Activated CD8-positive, alpha-beta memory T cell treated with anti-CD3 and anti-CD28 coated beads, Interleukin-2, amount 50 U/mL, for 4 hours (primary cell): Measurements from ENCODE around the gene TRMT1.

ENCODE experiments used
- DNase-seq: peaks from one replicate; pipeline ENCODE4 v3.0.0-alpha.2; 2020

Gene TRMT1

DNA sequence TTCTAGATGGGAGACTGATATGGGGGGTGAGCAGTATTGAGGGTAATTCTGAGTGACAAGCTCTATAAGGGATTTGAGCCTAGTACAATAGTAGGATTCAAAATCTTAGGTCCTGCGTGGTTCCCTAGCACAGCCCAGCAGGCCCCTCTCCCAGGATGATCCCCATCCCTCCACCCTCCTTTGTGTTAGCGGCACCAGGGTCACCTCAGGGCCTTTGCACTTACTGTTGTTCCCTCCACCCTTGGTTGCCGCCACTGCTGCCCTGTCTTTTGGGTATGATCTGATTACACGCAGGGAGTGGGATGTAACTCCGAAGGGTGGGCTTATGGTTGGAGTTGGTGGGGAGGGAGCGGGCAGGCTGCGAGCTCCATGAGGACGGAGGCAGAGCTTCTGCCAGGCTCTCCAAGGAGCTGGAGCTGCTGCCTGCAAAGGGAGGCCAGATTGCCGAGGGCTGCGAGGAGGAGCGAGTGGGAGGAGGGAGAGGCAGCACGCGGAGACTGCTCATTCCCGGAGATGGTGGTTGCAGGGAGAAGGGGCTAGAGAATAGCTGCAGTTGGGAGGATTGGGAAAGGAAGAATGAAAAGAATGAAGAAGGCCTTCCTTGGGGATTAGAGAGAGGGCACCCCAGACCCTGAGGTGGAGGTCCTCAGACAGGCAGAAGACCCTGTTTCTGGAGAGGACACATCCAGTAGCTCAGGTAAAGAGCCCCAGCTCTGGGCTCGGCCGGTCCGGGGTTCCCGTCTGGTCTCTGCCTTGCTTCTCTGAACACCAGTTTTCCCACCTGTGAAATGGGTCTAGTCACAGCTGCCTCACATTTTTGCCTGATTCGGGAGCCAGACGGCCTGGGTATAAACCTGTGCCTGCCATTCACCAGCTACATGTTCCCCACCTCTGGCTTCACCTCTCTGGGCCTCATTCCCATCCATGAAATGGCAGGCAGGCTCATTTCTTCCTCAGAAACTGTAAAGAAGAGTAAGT is 6.7 kb upstream of the TRMT1 start:
- DNase-seq: no peak

DNA sequence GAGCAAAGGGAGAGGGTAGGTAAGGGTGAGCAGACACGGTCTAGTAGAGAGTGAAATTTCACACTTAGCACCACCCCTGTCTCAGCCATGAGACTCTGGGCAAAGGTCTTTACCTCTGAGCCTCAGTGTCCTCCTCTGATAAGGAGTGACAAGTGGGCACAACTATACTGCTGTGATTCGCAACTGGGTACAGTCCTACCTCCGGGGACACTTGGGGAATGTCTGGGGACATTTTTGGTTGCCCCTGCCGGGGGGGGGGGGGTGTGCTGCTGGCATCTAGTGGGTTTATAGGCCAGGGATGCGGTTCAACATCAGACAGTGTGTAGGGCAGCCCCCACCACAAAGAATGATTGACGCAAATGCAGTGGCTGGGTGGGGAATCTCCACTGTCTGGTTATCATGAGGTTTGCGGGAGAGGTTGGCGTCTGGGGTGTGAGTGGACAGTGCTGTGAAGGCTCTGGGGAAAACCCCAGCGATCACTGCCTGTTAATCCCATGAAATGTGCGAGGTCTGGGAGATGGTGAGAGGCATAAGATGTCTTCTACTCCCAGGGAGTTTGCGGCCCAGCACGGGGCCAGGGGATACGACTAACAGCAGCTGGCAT is 5.8 kb upstream of the TRMT1 start:
- no peak for DNase-seq

DNA sequence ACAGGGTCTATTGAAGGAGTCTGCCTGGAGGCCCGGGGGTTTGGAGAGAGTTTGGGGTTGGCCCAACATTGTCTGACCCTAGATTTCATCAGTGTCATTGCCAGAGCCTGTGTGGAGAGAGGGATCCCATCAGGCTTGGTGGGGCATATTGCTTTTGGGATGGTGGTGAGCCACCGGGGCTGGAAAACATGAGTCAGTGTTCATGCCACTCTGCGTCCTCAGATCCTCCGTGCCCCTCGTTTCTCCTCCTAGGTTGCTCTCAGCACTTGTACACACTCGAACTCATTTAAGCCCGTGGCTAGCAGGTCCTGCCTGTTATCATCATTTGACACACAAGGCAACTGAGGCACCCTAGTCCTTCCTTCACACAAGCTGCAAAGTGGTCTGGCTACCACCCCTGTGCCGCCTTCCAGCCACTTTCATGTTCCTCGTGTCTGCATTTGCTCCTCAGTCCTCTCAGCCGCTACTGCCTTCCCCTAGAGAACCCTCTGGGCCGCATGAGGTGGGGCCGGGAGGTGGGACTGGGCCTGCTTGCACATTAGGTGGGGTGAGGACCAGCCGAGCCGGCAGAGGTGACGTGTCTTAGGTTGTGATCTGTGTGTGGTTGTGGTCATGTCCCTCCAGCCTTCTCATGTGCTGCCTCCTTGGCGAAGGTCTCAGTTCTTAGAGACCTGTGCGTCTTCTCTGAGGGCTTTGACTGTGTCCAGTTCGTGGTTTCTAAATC is 5.2 kb upstream of the TRMT1 start:
- no peak for DNase-seq

DNA sequence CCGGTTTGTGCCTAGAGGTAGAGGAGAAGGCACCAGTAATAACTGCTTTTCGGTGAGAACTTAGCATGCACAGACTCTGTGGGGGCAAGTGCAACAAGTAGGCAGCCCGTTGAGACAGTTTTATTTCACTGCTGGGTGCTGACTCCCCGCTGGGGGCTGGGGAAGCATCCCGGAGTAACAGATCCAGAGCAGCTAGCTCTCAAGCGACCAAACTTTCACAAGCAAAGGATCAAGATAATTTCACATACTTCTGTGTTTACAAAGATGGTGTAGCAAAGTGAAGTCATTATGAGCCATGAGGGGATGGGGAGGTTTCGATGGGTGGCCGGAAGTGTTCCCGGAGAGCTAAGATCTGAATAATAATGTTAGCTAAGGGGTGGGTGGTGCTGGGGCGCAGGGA is 4.3 kb upstream of the TRMT1 start:
- no peak for DNase-seq

DNA sequence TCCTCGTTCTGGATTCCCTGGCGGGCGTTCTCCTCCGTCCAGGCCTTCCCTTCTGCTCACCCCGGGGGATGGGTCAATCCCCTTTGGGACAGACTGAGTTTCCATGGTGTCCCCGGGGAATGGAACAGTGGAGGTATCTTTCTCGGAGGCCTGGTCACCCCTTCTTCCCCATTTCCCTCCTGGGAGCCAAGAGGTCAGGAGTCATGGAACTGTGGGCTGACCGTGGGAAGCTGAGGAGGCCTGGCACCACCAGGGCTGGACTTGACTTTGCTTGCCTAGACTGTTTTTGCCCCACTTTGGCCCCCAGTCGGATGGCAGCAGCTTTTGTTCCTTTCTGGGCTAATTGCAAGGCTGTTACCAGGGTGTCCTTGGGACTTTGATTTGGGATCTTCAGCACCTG is 3.5 kb upstream of the TRMT1 start:
- DNase-seq: no peak

DNA sequence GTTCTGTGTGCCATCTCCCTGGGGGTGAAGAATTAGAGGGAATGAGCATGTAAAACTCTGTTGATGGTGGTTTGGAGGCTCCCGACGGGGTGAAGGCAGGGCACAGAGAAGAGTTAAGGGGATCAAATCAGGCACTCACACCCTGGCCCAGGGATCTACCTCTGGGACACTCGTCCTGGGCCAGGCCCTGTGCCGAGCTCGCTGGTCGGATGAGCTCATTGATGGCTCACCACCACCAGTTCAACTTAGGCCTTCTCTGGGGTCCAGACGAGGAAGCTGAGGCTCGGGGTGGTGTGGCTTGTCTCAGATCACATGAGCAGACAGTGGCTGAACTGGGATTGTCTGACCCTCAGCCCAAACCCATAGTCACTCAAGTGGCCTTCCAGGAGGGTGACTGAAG is 3.1 kb upstream of the TRMT1 start:
- no peak for DNase-seq

DNA sequence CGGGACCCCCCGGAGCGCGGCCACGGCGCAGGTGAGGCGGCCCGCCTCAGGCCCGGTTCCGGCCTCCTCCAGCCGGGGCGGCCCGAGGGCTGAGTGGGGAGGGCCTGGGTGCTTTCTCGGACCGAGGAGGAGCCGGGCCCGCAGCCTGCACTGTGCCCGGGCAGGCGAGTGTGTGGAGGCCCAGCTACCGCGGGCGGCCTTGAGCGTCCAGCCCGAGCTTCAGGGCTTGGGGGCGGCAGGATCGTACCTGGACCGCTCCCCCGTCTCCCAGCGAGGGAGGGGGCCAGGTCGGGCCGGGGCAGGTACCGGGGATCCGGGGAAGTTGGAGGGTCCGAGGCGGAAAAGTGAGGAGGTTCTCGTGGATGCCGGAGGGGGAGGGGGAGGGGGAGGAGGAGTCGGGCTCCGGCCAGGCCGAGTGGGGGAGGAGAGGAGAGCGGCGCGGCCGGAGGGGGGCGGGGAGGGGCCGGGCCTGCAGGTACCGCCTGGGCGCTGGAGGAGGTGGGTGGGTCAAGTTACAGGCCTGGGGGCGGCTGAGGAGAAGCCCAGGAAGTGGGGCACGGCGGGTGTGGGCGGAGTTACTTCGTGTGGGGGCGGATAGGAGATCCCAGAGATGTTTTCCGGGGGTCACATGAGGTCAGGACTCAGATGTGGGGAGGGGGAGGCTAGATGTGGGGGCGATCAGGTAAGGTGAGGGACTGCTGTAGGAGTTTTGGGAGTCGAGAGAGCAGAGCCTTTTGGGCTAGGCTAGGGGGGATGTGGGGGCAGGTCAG is 2.1 kb upstream of the TRMT1 start:
- DNase-seq: peak; percentile 57

DNA sequence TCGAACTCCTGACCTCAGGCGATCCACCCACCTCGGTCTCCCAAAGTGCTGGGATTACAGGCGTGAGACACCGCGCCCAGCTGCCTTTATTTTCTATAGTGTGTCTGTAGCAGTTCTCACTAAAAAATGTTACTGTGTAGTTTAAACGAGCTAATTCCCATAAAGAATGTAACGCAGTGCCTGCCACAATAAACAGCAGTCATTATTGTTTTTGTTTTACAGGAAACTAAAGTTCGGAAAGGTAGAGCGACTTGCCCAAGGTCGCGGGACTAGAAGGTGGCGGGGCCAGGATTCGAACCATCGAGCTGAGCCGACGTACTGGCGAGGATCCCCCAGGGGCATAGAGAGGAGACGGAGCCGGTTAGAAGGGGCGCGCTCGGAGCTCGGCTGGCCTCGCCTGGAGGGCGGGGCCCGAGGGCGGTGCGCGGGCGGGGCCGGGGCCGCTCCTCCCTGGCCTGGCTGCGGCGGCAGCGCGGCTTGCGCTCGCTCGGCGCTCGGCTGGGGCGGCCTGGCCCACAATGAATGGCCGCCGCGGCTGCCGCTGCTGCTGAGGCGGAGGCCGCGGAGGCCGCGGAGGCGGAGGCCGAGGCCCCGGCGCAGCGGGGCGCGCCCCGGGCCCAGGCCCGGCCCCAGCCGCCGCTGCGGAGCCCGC is 1.4 kb upstream of the TRMT1 start, which contains the start of gene NACC1:
NACC1 (plus strand) TSS at position 493 of the 652 bp plus-strand sequence. CDS start 16,944 bp downstream, outside the sequence.
- peak; percentile 91 for DNase-seq

DNA sequence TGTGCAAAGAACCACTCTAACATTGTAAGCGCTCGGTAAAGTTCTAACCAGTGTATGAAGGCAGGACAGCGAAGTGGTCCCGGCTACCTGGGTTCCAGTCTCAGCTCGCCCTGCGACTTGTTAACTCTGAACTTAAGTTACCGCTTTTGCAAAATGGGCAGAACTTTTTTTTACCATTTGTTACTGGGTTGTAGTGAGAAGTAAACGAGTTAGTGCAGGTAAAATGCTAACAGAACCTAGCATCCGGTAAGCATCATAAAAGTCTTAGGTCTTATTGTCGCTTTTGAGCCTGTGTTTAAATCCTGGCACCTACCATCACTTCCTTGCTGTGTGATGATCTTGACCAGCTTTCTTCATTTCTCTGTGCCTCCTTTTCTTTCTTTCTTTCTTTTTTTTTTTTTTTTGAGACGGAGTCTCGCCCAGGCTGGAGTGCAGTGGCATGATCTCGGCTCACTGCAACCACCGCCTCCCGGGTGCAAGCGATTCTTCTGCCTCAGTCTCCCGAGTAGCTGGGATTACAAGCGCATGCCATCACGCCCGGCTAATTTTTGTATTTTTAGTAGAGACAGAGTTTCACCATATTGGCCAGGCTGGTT is 734 bp upstream of the TRMT1 start:
- DNase-seq: no peak

DNA sequence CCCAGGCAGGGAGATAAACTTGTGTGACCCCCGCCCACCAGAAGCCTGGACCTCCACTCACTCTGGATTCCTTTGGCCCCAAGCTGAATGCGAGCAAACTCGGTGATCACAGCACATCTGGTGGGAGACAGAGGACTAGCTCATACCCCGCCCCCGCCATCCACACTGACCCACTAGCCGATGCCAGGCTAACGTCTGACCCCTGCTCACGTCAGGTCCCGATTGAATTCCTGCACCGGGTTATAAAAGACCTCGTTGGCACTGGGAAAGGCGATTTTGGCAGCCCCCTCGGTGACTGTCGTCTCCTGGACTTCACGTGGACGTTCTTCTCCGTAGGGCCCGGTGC is 631 bp downstream of the TRMT1 start:
- no peak for DNase-seq

DNA sequence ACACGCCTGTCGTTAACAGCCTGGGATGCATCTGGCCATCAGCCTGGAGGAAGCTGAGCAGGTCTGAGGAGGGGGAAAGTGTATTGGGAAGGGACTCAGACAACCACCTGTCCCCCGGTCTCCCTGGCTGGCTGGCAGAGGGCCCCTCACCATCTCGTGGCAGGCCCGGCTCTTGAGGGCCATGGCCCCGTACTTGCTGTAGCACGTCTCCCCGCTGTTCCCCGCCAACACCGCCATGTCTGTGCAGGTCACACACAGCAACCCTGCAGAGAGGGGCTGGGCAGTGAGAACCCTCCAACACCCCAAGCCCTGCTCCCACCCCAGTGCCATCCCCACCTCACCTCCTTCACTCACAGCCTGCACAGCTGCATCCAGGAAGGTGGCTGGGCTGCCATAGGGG is 4.0 kb downstream of the TRMT1 start:
- DNase-seq: no peak

DNA sequence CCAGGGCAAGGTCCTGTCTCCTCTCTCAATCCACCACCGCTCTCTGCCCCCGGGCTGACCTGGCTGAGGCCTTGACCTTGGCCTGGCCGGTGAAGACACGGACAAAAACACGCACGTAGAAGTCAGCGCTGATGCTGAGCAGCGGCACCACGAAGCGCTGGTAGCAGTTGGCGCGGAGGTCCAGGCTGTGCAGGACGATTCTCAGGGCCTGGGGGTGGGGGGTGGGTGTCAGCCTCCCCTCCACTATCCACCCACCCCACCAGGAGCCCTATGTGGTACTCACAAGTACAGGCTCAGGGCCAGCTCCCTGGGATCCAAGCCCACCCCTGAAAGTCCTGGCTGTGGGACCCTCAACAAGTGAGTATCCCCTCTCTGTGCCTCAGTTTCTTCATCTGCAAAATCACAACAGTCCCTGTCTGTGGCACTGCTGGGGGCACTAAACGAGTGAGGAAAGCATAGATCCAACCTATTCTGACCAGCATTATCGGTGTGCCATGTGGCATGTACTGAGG is 6.4 kb downstream of the TRMT1 start:
- no peak for DNase-seq

DNA sequence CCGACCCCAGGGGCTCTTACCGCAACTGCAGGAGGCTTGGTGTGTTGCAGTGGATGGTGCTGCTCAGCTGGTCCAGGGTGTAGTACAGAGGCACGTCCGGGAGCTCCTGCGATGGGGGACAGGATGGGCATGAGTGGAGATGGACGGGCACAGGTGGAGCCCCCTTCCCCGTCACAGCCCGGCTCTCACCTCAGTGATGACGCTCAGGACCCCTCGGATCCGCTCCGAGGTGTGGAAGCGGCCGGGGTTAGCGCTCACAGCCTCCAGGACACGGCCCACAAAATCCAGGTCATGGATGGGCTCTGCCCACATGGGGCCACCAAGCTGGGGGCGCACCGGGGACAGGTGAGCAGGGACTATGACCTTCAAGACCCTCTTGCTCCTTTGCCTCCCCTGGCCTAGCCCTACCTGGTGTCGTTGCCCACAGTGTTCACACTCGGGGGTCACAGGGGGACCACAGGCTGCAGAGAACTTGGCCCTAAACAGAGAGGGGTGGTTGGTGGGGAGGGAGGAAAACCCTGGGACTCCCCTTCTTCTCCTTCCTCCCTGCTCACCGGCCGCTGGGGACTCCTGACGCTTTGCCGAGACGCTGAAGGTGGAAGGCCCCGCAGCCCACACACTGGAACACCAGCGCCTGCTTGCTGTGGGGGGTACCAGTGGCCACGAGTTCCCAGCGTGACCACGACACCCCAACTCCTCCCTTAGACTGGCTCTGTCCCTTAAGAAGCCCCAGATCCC is 7.0 kb downstream of the TRMT1 start:
- no peak for DNase-seq

DNA sequence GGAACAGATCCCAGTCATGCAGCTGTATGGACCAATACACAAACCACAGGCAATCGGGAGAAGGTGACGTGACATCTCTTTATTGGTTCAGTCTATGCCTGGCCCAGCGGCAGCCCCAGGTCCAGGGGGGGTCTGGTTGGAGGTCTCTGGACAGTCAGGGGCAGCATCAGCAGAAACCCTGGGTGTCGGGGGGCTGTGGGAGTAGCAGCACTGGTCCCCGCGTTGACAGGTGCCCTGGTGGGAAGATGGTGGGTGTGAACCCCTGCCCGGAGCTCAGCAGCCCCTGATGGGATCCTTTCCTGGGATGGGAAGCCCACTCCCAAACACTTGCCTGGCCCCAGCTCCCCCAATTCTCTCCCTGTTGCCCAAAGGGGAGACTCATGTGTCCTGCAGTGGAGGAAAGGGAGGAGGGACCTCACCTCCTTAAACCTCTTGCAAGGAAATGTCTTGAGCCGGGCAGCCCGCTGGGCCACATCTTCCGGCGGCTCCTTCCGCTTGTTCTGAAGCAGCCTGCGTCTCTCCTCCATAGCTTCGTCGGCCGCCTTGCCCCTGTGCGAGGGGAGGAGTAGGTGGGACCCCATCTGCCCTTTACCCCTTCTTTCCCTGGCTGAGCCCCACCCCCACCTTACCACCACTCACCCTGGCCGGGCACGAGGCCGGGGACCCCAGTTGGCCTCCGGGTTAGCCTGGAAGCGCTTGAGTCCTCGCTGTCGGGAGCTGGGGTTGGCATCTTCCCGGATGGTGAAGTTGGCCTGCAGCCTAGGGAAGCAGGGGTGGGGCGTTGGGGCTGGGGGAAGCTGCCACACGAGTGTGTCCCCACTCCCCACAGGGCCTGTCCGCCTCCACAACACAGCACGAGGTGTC is 11.5 kb downstream of the TRMT1 start:
- no peak for DNase-seq

DNA sequence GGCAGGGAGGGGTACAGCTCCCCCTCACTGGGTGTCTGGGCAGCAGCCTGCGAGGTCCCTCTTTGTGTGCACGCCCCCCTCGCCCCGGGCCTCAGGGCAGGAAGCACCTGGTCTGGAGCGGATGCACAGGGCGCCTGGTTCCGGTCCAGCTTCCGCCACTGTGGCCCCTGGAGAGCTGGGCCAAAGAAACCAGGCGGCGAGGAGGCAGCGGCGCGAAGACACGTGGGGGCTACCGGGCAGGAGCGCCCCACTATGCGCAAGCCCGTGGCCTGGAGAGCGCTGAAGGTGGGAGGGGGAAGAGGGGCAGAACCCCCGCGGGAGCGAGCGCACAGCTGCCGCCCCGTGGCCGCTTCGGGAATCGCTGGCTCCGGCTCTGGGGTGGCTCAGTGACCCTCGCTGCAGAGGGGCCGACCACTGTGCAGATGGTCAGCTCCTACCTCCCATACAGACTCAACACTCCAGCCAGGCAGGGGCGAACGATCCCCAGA is 12.1 kb downstream of the TRMT1 start:
- peak; percentile 70 for DNase-seq

DNA sequence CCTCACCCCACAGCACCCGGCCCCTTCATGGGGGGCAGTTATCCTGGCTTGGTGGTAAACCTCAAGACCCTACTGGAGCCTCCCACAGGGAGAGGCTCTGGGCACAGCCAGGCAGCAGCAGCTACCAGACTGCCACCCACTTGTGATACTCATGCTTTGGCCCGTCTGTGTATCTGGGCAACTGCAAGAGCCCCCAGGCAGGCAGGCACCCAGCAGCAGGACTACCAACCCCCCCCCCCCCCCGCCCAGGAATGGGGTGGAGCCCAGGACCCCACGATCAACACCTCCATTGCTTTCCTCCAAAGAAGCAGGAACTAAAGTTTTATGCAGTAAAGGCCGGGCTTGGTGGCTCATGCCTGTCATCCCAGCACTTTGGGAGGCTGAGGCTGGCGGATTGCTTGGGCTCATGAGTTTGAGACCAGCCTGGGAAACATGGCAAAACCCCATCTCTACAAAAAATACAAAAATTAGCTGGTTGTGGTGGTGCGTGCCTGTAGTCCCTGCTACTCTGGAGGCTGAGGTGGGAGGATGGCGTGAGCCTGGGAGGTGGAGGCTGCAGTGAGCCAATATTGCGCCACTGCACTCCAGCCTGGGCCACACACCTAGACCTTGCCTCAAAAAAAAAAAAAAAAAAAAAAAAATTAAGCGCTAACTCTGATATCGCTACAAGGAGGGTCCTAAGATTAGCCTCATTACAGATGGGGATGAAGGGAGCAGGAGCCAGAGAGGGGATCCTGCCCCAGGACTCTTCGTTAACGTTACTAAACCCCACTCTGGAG is 12.8 kb downstream of the TRMT1 start:
- no peak for DNase-seq

DNA sequence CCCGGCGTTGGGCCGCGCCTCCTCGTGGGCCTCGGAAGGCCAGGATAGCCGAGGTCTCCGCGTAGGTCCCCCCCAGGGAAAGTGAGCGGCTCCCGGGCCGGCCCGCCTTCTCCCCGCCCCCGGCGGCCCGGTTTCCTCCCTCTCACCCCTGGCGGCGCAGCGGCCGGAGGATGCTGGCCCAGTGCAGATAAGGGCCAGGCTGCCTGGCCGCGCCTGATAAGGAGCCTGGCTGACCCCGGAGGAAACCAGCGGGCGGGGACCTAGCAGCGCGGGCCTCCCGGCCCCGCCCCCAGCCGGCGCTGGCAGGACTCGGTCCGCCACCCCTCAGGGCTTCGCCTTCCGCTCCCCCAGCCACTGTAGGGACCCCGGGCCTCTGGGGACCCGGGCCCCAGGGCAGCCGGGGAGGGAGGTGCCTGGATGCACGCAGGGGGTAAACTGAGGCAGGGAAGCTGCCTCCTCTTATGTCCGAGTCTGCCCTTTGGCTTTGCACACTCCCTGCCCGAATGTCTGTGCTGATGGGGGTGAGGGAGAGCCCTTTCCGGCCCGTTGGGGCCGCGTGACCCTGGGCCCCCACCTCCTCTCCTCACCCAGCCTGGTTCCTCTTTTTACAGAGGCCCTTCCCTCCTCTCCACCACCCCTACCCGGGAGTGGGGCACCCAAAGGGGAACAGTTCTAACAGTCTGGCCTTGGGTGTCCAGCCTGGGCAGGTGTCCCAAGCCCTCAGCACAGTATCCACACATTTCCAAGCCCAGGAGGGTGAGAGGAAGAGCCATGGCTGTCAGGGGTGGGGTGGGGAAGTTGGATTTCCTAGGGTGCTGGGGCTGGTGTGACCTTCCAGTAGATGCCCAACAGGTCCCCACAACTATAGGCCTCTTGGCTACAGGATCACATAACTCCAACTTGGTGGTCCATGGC is 13.6 kb downstream of the TRMT1 start, which contains the start of gene LYL1:
LYL1 (minus strand) TSS at position 193 of the 915 bp plus-strand sequence. CDS start 1,687 bp downstream, outside the sequence.
- DNase-seq: no peak

DNA sequence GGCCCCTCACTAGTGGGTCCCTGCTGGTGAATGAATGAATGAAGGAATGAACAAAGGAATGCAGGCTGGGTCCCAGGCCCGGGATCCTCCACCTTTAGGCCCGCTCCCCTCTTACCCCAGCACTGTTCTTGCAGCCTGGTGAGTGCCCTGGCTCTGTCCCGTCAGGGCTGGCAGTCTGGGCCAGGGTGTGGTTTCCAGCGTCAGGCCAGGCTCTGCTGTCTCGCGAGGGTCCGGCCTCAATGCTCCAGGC is 14.2 kb downstream of the TRMT1 start:
- DNase-seq: no peak
